HG02623 (cell line): ENCODE measurements around the gene DENND6A.
A peak's percentile ranks its signal among the peaks of the same experiment; 100 is the strongest.
"Not testable (repeated sequence)": the region's sequence is repeated elsewhere in the genome, so short reads cannot be mapped to it uniquely, and the experiment has no call there.

Source experiments
- ATAC-seq: cut with Tn5 transposase; IDR thresholded peaks from one replicate; pipeline ENCODE4 v1.9.1; 2021; ENCODE audit warnings: moderate library complexity; ENCODE audit not compliant: unreplicated experiment

Gene DENND6A, protein sequence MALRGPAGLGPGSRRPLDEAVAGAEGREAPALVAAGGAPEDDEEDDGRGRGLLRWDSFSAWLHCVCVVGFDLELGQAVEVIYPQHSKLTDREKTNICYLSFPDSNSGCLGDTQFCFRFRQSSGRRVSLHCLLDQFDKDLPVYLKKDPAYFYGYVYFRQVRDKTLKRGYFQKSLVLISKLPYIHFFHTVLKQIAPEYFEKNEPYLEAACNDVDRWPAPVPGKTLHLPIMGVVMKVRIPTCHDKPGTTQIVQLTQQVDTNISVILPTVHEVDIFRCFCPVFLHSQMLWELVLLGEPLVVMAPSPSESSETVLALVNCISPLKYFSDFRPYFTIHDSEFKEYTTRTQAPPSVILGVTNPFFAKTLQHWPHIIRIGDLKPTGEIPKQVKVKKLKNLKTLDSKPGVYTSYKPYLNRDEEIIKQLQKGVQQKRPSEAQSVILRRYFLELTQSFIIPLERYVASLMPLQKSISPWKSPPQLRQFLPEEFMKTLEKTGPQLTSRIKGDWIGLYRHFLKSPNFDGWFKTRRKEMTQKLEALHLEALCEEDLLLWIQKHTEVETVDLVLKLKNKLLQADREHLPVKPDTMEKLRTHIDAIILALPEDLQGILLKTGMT

GRCh38 chr3:57692396-57693147 is at the start of gene DENND6A:
Gene DENND6A, minus strand, starts transcription at chr3:57693077. Its CDS starts 59 bp downstream, at chr3:57693018.
- peak; percentile 79 for ATAC-seq

- ATAC-seq: no peak
These were observed 47.1 kb upstream of the DENND6A start for GRCh38 chr3:57740027-57740426.

GRCh38 chr3:57738391-57738790 is 45.5 kb upstream of the DENND6A start:
- ATAC-seq: no peak

DNA sequence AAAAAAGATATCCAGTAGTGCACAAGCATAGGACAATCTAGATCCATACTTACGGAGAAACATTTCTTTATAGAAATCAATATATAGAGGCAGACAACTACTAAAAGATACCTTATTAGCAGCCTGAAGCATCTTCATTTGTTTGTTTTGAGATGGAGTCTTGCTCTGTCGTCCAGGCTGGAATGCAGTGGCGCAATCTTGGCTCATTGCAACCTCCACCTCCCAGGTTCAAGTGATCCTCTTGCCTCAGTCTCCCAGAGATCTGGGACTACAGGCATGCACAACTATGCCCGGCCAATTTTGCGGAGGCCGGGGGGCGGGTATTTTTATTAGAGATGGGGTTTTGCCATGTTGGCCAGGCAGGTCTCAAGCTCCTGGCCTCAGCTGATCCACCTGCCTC is 45.0 kb upstream of the DENND6A start:
- no peak for ATAC-seq

DNA sequence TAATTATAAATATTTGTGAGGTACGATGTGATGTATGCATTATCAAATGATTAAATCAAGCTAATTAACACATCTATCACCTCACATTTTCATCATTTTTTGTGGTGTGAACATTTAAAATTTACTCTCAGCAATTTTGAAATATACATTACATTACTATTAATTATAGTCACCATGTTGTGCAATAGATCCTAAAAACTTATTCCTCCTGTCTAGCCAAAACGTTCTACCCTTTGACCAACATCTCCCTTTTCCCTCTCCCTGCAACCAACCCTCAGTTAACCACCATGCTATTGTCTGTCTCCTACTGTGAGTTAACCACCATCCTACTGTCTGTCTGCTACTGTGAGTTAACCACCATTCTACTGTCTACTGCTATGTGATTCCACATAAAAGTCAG is 42.5 kb upstream of the DENND6A start:
- ATAC-seq: no peak

GRCh38 chr3:57733790-57734189 is 40.9 kb upstream of the DENND6A start:
- no peak for ATAC-seq

- no peak for ATAC-seq
These were observed 38.4 kb upstream of the DENND6A start for GRCh38 chr3:57731311-57731710.

DNA sequence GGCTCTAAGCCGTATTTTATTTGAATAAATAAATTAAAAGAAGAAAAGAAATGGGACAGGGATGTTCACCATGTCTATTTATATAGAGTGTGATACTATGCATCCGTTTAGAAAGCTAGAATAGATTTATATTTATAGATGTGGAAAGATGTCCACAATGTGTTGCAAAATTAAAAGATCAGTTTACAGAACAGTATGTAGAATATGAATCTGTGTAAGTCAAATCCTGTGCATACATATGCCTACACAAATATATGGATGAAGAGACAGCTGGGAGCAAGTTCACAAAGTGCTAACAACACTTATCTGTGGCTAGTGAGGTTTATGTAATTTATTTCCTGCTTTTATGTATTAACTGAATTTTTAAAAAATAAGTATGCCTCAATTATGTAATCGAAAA is 37.8 kb upstream of the DENND6A start:
- ATAC-seq: no peak

DNA sequence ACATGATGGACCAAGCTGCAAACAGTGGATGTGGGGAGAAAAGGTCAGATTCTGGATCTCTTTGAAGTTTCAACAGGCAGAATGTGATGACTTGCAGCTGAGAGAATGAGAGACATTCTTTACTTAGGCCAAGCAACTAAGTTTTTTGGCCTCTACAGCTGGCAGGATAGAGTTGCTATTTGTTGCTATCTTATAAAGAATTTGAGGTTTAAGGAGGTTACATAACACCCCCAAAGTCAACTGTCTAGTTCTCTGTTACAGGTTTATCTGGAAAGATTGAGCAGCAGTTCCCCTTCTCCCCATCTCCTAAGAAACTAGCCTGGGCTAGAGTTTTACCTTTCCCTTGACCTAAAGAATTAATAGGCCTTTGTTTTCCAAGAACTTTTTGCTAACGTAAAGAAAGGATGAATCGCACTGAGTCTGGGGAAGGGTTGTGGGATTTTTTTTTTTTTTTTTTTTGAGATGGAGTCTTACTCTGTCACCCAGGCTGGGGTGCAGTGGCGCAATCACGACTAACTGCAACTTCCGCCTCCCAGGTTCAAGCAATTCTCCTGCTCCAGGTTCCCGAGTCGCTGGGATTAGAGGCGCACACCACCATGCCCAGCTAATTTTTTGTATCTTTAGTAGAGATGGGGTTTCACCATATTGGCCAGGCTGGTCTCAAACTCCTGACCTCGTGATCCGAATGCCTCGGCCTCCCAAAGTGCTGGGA is 36.6 kb upstream of the DENND6A start:
- ATAC-seq: no peak

DNA sequence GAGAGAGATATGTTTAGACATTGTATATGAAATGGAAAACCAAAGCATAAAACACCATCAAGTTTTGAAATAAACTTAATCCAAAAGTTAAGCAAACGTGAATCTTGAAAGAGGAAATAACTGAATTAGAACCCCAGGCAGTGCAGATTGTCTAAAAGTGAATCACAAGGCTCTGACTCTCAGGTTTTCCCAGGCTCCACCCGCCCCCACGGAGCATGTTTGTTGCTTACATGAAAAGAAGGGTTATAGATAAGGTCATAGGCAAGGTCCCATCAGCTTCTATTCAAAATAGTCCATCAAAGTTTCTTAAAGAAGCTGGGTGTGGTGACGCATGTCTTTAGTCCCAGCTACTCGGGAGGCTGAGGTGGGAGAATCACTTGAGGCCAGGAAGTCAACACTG is 34.2 kb upstream of the DENND6A start:
- no peak for ATAC-seq

DNA sequence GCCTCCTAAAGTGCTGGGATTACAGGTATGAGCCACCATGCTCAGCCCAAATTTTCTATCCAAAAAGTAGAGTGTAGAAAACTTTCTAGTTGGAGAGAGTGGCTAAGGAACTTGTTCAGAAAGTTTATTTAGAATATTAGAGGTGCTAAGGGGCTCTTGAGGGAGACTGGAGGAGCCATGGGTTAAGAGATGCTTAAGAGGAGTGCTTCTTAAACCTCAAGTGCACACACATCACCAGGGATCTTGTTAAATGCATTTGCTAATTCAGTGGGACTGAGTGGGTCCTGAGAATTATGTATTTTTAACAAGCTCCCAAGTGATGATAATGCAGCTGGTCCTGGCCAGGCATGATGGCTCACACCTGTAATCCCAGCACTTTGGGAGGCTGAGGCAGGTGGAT is 33.5 kb upstream of the DENND6A start:
- ATAC-seq: no peak

DNA sequence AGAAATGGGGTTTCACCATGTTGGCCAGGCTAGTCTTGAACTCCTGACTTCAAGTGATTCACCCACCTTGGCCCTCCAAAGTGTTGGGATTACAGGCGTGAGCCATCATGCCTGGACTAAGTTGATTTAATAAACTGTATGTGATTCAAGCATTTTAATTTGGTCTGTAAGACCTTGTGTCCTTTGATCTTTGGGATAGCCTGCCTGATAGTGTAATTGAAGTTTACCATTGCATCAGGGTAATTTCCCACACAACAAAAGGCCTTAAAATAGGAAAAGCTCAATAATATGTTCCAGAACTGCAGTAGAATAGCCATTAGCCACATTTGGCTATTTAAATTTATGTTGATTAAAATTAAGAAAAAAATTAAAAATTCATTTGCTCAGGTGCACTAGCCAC is 25.2 kb upstream of the DENND6A start:
- no peak for ATAC-seq

- no peak for ATAC-seq
These were observed 24.5 kb upstream of the DENND6A start for GRCh38 chr3:57717205-57717868.

GRCh38 chr3:57715686-57716085 is 22.8 kb upstream of the DENND6A start:
- ATAC-seq: no peak

DNA sequence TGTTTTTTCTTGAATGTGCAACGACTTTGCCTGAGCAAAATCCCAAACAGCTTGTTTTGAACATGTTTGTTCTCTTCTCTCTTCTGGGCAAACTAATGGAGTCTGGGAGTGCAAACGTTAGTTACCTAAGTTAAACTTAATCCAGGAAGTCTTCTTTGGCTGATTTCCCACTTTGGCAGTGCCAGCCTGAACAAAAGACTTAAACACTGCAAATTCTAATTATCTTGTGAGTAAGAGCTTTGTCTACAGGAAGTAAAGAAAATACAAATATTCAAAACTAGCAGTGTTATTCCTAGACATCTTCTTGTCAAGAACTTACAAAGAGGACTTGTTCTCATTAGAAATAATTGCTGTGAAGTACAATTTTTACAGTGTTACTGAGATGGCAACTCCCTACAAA is 16.7 kb upstream of the DENND6A start:
- no peak for ATAC-seq

- ATAC-seq: no peak
These were observed 16.2 kb upstream of the DENND6A start for GRCh38 chr3:57709031-57709430.

- ATAC-seq: no peak
These were observed 13.6 kb upstream of the DENND6A start for GRCh38 chr3:57706462-57706861.

DNA sequence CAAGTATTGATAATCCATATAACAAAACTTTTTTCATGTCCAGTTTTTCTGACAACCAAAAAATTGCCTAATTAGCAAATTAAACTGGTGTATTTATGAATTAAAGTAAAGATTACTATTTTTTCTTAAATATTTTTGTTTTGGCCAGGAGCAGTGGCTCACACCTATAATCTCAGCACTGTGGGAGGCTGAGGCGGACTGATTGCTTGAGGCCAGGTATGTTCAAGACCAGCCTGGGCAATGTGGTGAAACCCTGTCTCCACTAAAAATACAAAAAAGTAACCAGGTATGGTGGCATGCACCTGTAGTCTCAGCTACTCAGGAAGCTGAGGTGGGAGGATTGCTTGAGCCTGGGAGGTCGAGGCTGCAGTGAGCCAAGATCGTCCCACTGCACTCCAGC is 12.5 kb upstream of the DENND6A start:
- ATAC-seq: not testable (repeated sequence)

- ATAC-seq: no peak
These were observed 8.9 kb upstream of the DENND6A start for GRCh38 chr3:57701781-57702180.

DNA sequence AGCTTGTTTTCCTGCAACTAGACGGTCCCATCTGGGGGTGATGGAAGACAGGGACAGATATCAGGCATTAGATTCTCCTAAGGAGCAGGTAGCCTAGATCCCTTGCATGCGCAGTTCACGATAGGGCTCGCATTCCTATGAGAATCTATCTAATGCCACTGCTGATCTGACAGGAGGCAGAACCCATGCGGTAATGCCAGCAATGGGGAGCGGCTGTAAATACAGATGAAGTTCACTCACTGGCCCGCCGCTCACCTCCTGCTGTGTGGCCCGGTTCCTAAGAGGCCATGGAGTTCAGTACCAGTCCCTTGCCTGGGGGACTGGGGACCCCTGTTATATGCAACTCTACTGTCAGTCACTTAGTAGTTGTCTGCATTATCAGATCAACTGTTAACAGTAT is 7.9 kb upstream of the DENND6A start:
- no peak for ATAC-seq

DNA sequence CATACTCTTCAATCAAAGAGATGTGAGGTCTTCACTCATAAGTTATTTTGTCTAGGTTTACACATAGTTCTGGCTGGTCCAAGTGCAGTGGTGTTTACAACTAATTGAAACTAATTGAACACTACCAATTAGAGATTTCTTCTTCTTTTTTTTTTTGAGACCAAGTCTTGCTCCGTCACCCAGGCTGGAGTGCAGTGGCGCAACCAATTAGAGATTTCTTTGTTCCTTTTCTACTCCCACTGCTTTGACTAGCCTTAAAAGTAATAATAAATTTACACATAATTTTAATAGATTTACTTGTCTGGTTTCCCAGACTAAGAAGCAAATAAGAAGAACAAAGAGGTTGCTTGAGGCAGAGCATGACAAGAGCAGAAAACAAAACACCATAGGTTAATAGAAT is 6.7 kb upstream of the DENND6A start:
- no peak for ATAC-seq
